Activated effector memory CD4-positive, alpha-beta T cell treated with anti-CD3 and anti-CD28 coated beads, Interleukin-2, amount 50 U/mL, for 16 hours (primary cell): Measurements from ENCODE around the gene SLAMF6.
"Not testable (repeated sequence)": the region's sequence is repeated elsewhere in the genome, so short reads cannot be mapped to it uniquely, and the experiment has no call there.

Source experiments
- DNase-seq: peaks from one replicate; pipeline ENCODE4 v3.0.0-alpha.2; 2020

Gene SLAMF6

GRCh38 chr1:160522622-160523345 is at the start of gene SLAMF6:
TSS of gene SLAMF6 (minus strand) at chr1:160523255. CDS start at chr1:160523192, 63 bp downstream.
- peak; percentile 74 for DNase-seq

- no peak for DNase-seq
Observed at GRCh38 chr1:160570840-160571239, 47.8 kb upstream of the SLAMF6 start.

GRCh38 chr1:160569806-160570205 is 46.8 kb upstream of the SLAMF6 start:
- no peak for DNase-seq

- peak; percentile 86 for DNase-seq
Observed at GRCh38 chr1:160567858-160568682, 45.0 kb upstream of the SLAMF6 start.

GRCh38 chr1:160567341-160567740 is 44.3 kb upstream of the SLAMF6 start:
- no peak for DNase-seq

- no peak for DNase-seq
Observed at GRCh38 chr1:160565564-160565963, 42.5 kb upstream of the SLAMF6 start.

- DNase-seq: not testable (repeated sequence)
Observed at GRCh38 chr1:160563230-160563629, 40.2 kb upstream of the SLAMF6 start.

GRCh38 chr1:160562745-160563144 is 39.7 kb upstream of the SLAMF6 start:
- not testable (repeated sequence) for DNase-seq

GRCh38 chr1:160560806-160561205 is 37.8 kb upstream of the SLAMF6 start:
- DNase-seq: no peak

- no peak for DNase-seq
Observed at GRCh38 chr1:160560045-160560705, 37.1 kb upstream of the SLAMF6 start.

- not testable (repeated sequence) for DNase-seq
Observed at GRCh38 chr1:160559437-160559836, 36.4 kb upstream of the SLAMF6 start.

- no peak for DNase-seq
Observed at GRCh38 chr1:160558660-160559380, 35.8 kb upstream of the SLAMF6 start.

- no peak for DNase-seq
Observed at GRCh38 chr1:160553778-160554177, 30.7 kb upstream of the SLAMF6 start.

GRCh38 chr1:160552425-160552824 is 29.4 kb upstream of the SLAMF6 start:
- no peak for DNase-seq

GRCh38 chr1:160550572-160551034 is 27.5 kb upstream of the SLAMF6 start:
- peak; percentile 85 for DNase-seq

- no peak for DNase-seq
Observed at GRCh38 chr1:160549665-160550006, 26.6 kb upstream of the SLAMF6 start.

GRCh38 chr1:160548960-160549664 is 26.1 kb upstream of the SLAMF6 start:
- DNase-seq: no peak

- DNase-seq: no peak
Observed at GRCh38 chr1:160548183-160548582, 25.1 kb upstream of the SLAMF6 start.

- no peak for DNase-seq
Observed at GRCh38 chr1:160547422-160547821, 24.4 kb upstream of the SLAMF6 start.

GRCh38 chr1:160546942-160547341 is 23.9 kb upstream of the SLAMF6 start:
- DNase-seq: no peak

- DNase-seq: no peak
Observed at GRCh38 chr1:160544647-160545046, 21.6 kb upstream of the SLAMF6 start.

GRCh38 chr1:160542303-160542945 is 19.4 kb upstream of the SLAMF6 start:
- no peak for DNase-seq
